K562 (cell line): ENCODE data around the gene RNF166.

ENCODE experiments used
- HEY1 ChIP-seq: fragments of 250-450 bp; sonication (Bioruptor Pico); IDR thresholded peaks from 2 replicates; pipeline ENCODE4 v1.5.0; 2020; ENCODE audit warnings: mild to moderate bottlenecking, moderate library complexity, borderline replicate concordance
- PYGO2 ChIP-seq: fragments of 450-650 bp; IDR thresholded peaks from 2 replicates; pipeline ENCODE4 v1.6.1; 2016; ENCODE audit warnings: mild to moderate bottlenecking, missing genetic modification characterization, moderate library complexity, missing compliant biosample characterization
- ZFX ChIP-seq: sonication (generic); formaldehyde crosslinking; IDR thresholded peaks from 2 replicates; pipeline ENCODE4 v1.8.0; 2022; ENCODE audit warnings: mild to moderate bottlenecking, missing genetic modification reagents, moderate library complexity
- TF ChIP-seq, protein P1 (sequence below): sonication (generic); formaldehyde crosslinking; IDR thresholded peaks from 2 replicates; pipeline ENCODE4 v1.8.0; 2022; ENCODE audit warnings: missing genetic modification reagents, mild to moderate bottlenecking, borderline replicate concordance

DNA sequence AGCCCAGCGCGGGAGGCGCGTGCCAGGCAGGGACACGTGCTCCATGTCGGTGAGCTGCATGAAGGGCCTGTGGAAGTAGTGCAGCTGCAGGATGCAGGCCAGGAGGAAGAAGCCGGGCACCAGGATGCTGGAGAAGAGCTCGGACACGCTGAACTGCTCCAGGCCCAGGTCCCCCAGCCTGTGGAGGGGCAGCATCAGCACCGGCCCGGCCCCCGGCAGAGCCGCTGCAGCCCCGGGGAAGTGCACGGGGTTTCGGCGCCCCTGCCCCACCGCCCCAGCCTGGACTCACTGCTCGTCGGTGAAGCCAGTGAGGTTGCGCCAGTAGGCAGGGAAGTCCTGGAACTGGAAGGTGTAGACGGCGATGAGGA, 28.1 kb upstream of the RNF166 start:
- TF ChIP-seq HEY1 (no peak), ZFX (CRISPR knock-in tag) (no peak), PYGO2 (tag) (no peak)
- TF ChIP-seq, protein P1, sequence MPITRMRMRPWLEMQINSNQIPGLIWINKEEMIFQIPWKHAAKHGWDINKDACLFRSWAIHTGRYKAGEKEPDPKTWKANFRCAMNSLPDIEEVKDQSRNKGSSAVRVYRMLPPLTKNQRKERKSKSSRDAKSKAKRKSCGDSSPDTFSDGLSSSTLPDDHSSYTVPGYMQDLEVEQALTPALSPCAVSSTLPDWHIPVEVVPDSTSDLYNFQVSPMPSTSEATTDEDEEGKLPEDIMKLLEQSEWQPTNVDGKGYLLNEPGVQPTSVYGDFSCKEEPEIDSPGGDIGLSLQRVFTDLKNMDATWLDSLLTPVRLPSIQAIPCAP: no peak
